VCaP (cell line): ENCODE measurements around the gene GLCE.
"Not testable (repeated sequence)": the region's sequence is repeated elsewhere in the genome, so short reads cannot be mapped to it uniquely, and the experiment has no call there.

Experiments
- H3K27ac ChIP-seq: fragments of 450-650 bp; 2 replicates; pipeline ENCODE4 v1.5.1; 2017
- CTCF ChIP-seq: fragments of 450-650 bp; conservative IDR thresholded peaks from 2 replicates; pipeline ENCODE4 v1.5.1; 2017; ENCODE audit warnings: mild to moderate bottlenecking, moderate library complexity

GLCE gene

GRCh38 chr15:69297642-69298353 is 137.4 kb downstream of the GLCE start:
- no peak for TF ChIP-seq CTCF
- peak overlapping the region; percentile 44; the same call in 1 of the 2 replicates for H3K27ac ChIP-seq

GRCh38 chr15:69298354-69298696 is 137.9 kb downstream of the GLCE start:
- H3K27ac ChIP-seq: peak overlapping the region; percentile 44; the same call in 1 of the 2 replicates
- no peak for TF ChIP-seq CTCF

- no peak for TF ChIP-seq CTCF
- H3K27ac ChIP-seq: peak within 1 kb of the TSS; percentile 44; the same call in 1 of the 2 replicates
Observed at GRCh38 chr15:69298697-69299441, 138.4 kb downstream of the GLCE start, which contains the start of gene PAQR5. Gene PAQR5 (plus strand): TSS chr15:69298912. CDS start chr15:69360081, 61,169 bp downstream.

- no peak for TF ChIP-seq CTCF
- peak overlapping the region; percentile 44; the same call in 1 of the 2 replicates for H3K27ac ChIP-seq
Observed at GRCh38 chr15:69299451-69299886, 139.0 kb downstream of the GLCE start.

- H3K27ac ChIP-seq: no peak overlapping the region
- no peak for TF ChIP-seq CTCF
Observed at GRCh38 chr15:69299943-69300588, 139.6 kb downstream of the GLCE start.

- not testable (repeated sequence) for H3K27ac ChIP-seq
Observed at GRCh38 chr15:69301101-69301500, 140.7 kb downstream of the GLCE start.

GRCh38 chr15:69302087-69302486 is 141.7 kb downstream of the GLCE start:
- not testable (repeated sequence) for H3K27ac ChIP-seq

GRCh38 chr15:69302929-69303328 is 142.5 kb downstream of the GLCE start:
- H3K27ac ChIP-seq: no peak overlapping the region
- no peak for TF ChIP-seq CTCF
